ENCODE measurements around the gene OR5K1.

DNA sequence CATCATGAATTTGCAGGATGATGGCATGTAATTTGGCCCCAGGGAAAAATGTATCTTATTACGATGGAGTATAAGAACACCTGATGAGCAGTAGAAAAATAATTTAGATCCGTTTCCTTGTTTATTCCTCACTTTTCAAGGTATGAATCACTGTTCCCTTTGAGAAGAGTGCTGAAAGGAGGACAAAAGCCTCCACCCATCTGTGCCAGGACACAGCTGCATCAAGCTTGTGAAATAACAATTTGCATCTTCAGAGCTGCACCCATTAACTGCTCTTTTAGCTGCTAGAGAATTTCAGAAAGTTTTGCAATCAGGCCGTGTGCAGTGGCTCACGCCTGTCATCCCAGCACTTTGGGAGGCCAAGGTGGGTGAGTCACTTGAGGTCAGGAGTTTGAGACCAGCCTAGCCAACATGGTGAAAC, 50.1 kb downstream of the OR5K1 start:
- TF ChIP-seq EZH2 (IDR thresholded peaks at IDR 0.05) = no peak
- TF ChIP-seq POLR2AphosphoS5 (IDR thresholded peaks at IDR 0.05; ENCODE audit: borderline replicate concordance, low read depth, low read length) = no peak
- no peak for TF ChIP-seq FOXP2 (optimal IDR thresholded peaks at IDR 0.05; ENCODE audit: control extremely low read depth, extremely low read length, insufficient read depth)

Data from SK-N-MC (cell line).